Spleen (tissue), 11 donors: ENCODE data around the gene HORMAD2. TPM values are rescaled to one million over a fixed set of nuclear protein-coding genes. Genes with fewer than 3 reads are reported as not detected.

Experiments
- DNase-seq: peaks from one replicate; pipeline ENCODE4 v3.0.0-alpha.2; 2020
- H3K27ac ChIP-seq, 8 donors: fragments of 200-600 bp; sonication (generic) in 7 of 8; 1 replicate in 4 of 8; 2 replicates in 4 of 8; pipeline versions ENCODE4 v1.5.0 to v1.8.0; 2016 to 2021; ENCODE audit warnings: inconsistent platforms in 4 of 8, mild to moderate bottlenecking in 4 of 8, moderate library complexity in 1 of 8
- H3K27me3 ChIP-seq, 7 donors: fragments of 200-600 bp; sonication (generic) in 6 of 7; replicated peaks in 1 of 7; 1 replicate in 4 of 7; 2 replicates in 3 of 7; pipeline versions ENCODE4 v1.5.0 to v1.8.0; 2016 to 2021; ENCODE audit warnings: inconsistent platforms in 3 of 7, mild to moderate bottlenecking in 1 of 7
- H3K36me3 ChIP-seq, 6 donors: fragments of 200-600 bp; sonication (generic) in 5 of 6; 1 replicate in 4 of 6; 2 replicates in 2 of 6; pipeline versions ENCODE4 v1.5.0 to v1.8.0; 2016 to 2021; ENCODE audit warnings: inconsistent platforms in 2 of 6
- H3K4me1 ChIP-seq, 6 donors: fragments of 200-600 bp; sonication (generic) in 5 of 6; 1 replicate in 3 of 6; 2 replicates in 3 of 6; pipeline versions ENCODE4 v1.5.0 to v1.8.0; 2016 to 2021; ENCODE audit warnings: inconsistent platforms in 3 of 6
- H3K4me3 ChIP-seq, 8 donors: fragments of 200-600 bp; sonication (generic) in 7 of 8; 1 replicate in 4 of 8; 2 replicates in 4 of 8; pipeline versions ENCODE4 v1.5.0 to v1.8.0; 2016 to 2021; ENCODE audit warnings: inconsistent platforms in 4 of 8, mild to moderate bottlenecking in 4 of 8, moderate library complexity in 2 of 8
- H3K9me3 ChIP-seq, 8 donors: fragments of 200-600 bp; sonication (generic) in 7 of 8; 1 replicate in 4 of 8; 2 replicates in 4 of 8; pipeline versions ENCODE4 v1.5.0 to v1.8.0; 2016 to 2021; ENCODE audit warnings: inconsistent platforms in 4 of 8
- CTCF ChIP-seq, 11 experiments: fragments of 200-600 bp in 7 of 11; fragments of 450-650 bp in 4 of 11; sonication (generic) in 4 of 11; IDR thresholded peaks in 8 of 11; conservative IDR thresholded peaks in 3 of 11; 1 replicate in 7 of 11; 2 replicates in 4 of 11; pipeline versions ENCODE4 v1.4.0 to v1.8.0; 2016 to 2021; ENCODE audit warnings: antibody characterized with exemption in 11 of 11, inconsistent platforms in 4 of 11, mild to moderate bottlenecking in 1 of 11
- POLR2A ChIP-seq, 3 donors: fragments of 450-650 bp; IDR thresholded peaks; one replicate each; pipeline ENCODE4 v1.5.1; 2017; ENCODE audit warnings: antibody characterized with exemption in 3 of 3, mild to moderate bottlenecking in 1 of 3
- POLR2AphosphoS5 ChIP-seq, 3 donors: sonication (generic); formaldehyde crosslinking; IDR thresholded peaks; one replicate each; pipeline ENCODE4 v1.5.1; 2017; ENCODE audit warnings: antibody characterized with exemption in 3 of 3
- WGBS, 5 donors: extraction: QIAGEN DNeasy Blood & Tissue Kit in 3 of 5; methylation state at CpG; one replicate each; pipeline versions ENCODE4 v1.1.5 to v1.1.7; 2013 to 2018; 5-methylcytosine and 5-hydroxymethylcytosine counted together
- intact Hi-C: fragments of 100-400 bp; cut with DNase I; formaldehyde crosslinking; loops from one replicate; pipeline ENCODE4 v1.15.0; 2023; ENCODE audit warnings: low total_unique reads
- polyA plus RNA-seq, 3 donors: library from polyadenylated mRNA; stranded (reverse); fragments of 200-250 nt; gene quantifications; one replicate each; pipeline ENCODE4 v1.2.1, GENCODE V29; 2013
- total RNA-seq, 7 donors: library from RNA; depleted of rRNA in 3 of 7; stranded (reverse); fragments of >200 nt in 3 of 7; fragmentation: NEBNext Ultra II Directional in 4 of 7; extraction: Animal tissue kit (Norgen Biotek cat#: 25700) in 4 of 7; gene quantifications; one replicate each; pipeline versions ENCODE4 v1.1.0 to v1.2.1, GENCODE V29; 2016 to 2021
- donor health status: healthy with polysubstance abuse.
- donor health status: DM: no; HTN: no; CAD: no; lungs with moderate emphysema.
- donor health status: DM: no; HTN: no; CAD: no.
- donor health status: Bipolar disorder and iron deficiency.
- donor health status: healthy.
- donor health status: DM: no; HTN: no; CAD: no.
- donor health status: DM: yes; HTN: yes; CAD: no.

HORMAD2 gene
- total and polyA plus RNA-seq, 10 donors, result not detected

GRCh38 chr22:30116362-30117117 is 36.3 kb downstream of the HORMAD2 start:
- H3K27me3 ChIP-seq, result no peaks in the 10 kb centered on the region
- 77 to 89% (median 81%) methylated on average over 1 of the region's 1 CpG for WGBS, 5 donors
- no peaks in the 10 kb centered on the region for H3K4me1 ChIP-seq
- no peak for TF ChIP-seq POLR2AphosphoS5 (IDR thresholded peaks at IDR 0.05)
- no peaks in the 10 kb centered on the region for H3K9me3 ChIP-seq
- DNase-seq, result no peak
- no peak overlapping the region for H3K4me3 ChIP-seq
- H3K36me3 ChIP-seq, result no peaks in the 10 kb centered on the region
- no peak overlapping the region for H3K27ac ChIP-seq
- intact Hi-C loops, result loop anchor here (10.0 kb wide), 1 partner anchor 268 kb away; the partner anchor contains the start of gene RNF215

DNA sequence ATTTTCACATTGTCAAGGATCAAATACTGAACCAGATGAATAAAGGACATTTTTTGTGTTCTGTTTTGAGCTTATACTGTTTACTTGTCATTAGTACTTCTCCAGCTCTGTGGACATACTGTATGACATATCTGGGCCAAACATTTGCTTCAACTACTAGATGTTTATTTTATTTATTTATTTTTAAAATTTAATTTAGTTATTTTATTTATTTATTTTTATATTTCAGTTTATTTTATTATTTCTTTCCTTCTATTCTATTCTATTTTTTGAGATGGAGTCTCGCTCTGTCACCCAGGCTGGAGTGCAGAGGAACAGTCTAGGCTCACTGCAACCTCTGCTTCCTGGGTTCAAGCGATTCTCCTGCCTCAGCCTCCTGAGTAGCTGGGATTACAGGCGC is 37.0 kb downstream of the HORMAD2 start:
- H3K36me3 ChIP-seq, result no peaks in the 10 kb centered on the region
- intact Hi-C loops, result loop anchor here (10.0 kb wide), 1 partner anchor 268 kb away; the partner anchor contains the start of gene RNF215
- no peak overlapping the region for H3K27ac ChIP-seq
- no peak for DNase-seq
- H3K27me3 ChIP-seq, result no peaks in the 10 kb centered on the region
- 95 to 99% (median 97%) methylated on average over 3 of the region's 3 CpGs for WGBS, 5 donors
- TF ChIP-seq CTCF (IDR thresholded peaks at IDR 0.05 in 8 of 11, conservative IDR thresholded peaks at IDR 0.05 in 3 of 11), result no peak
- TF ChIP-seq POLR2A (IDR thresholded peaks at IDR 0.05), result no peak
- TF ChIP-seq POLR2AphosphoS5 (IDR thresholded peaks at IDR 0.05), result no peak
- peaks cover 0 to under 1% (median 0%) of the 10 kb centered on the region in 6 donors for H3K4me1 ChIP-seq
- H3K9me3 ChIP-seq, result no peaks in the 10 kb centered on the region
- no peak overlapping the region for H3K4me3 ChIP-seq

DNA sequence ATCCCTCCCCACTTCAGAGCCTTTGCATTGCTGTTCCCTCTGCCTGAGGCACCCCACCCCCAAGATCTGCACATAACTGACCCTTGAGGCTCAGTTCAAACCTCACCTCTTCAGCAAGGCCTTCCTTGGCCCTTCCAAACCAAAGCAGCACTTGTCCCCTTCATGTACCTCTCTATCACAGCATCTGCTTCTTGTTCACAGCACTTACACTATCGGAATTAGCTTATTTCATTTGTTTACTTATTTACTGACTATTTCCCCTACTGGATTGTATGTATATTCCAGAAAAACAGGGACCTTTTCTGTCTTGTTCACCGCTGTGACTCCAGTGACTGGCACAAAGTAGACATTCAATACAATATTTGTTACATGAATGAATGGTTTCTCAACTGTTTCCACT is 38.0 kb downstream of the HORMAD2 start:
- H3K9me3 ChIP-seq, result no peaks in the 10 kb centered on the region
- H3K27me3 ChIP-seq, result no peaks in the 10 kb centered on the region
- H3K4me1 ChIP-seq, result peaks cover 0 to 2% (median 0%) of the 10 kb centered on the region in 6 donors
- no peak for DNase-seq
- no peak for TF ChIP-seq POLR2A (IDR thresholded peaks at IDR 0.05)
- intact Hi-C loops, result loop anchor here (10.0 kb wide), 1 partner anchor 267 kb away; the partner anchor contains the start of gene RNF215
- no peak overlapping the region for H3K4me3 ChIP-seq
- no peak overlapping the region for H3K27ac ChIP-seq
- 89 to 98% (median 94%) methylated on average over 2 of the region's 2 CpGs for WGBS, 5 donors
- no peaks in the 10 kb centered on the region for H3K36me3 ChIP-seq

DNA sequence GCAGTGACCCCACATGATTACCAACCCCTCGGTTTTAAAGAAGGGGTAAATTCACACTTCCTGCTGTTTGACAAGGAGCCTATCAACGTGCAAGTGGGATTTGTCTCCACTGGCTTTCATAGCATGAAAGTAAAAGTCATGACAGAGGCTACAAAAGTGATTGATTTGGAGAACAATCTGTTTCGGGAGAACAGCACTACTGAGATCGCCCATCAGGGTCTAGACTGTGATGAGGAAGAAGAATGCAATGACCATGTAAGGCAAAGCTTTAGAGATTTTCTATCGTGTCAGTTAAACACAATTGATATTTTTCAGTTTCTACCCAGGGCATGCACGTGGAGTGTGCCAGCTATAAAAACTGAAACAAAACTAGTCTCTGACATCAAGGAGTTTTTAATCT is 41.7 kb downstream of the HORMAD2 start:
- no peaks in the 10 kb centered on the region for H3K36me3 ChIP-seq
- DNase-seq, result no peak
- peaks cover 0 to 2% (median 0%) of the 10 kb centered on the region in 6 donors for H3K4me1 ChIP-seq
- intact Hi-C loops, result no loop called here
- no peak for TF ChIP-seq POLR2A (IDR thresholded peaks at IDR 0.05)
- TF ChIP-seq POLR2AphosphoS5 (IDR thresholded peaks at IDR 0.05), result no peak
- no peak for TF ChIP-seq CTCF (IDR thresholded peaks at IDR 0.05 in 8 of 11, conservative IDR thresholded peaks at IDR 0.05 in 3 of 11)
- WGBS, 5 donors, result 39 to 50% (median 43%) methylated on average over 6 of the region's 6 CpGs
- no peaks in the 10 kb centered on the region for H3K27me3 ChIP-seq
- H3K9me3 ChIP-seq, result no peaks in the 10 kb centered on the region
- H3K4me3 ChIP-seq, result no peak overlapping the region
- no peak overlapping the region for H3K27ac ChIP-seq

DNA sequence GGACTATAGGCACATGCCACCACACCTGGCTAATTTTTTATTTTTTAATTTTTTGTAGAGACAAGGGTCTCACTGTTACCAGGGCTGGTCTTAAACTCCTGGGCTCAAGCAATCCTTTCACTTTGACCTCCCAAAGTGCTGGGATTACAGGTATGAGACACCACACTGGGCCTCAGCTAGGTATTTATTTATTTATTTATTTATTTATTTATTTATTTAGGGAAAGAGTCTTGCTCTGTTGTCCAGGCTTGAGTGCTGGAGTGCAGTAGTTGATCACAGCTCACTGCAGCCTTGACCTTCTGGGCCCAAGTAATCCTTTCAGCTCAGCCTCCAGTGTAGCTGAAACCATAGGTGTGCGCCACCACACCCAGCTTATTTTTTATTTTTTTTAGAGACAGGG is 43.2 kb downstream of the HORMAD2 start:
- 94 to 100% (median 97%) methylated on average over 1 of the region's 1 CpG for WGBS, 5 donors
- no peaks in the 10 kb centered on the region for H3K27me3 ChIP-seq
- no peaks in the 10 kb centered on the region for H3K36me3 ChIP-seq
- no peak for DNase-seq
- H3K4me1 ChIP-seq, result peaks cover 0 to 2% (median 0%) of the 10 kb centered on the region in 6 donors
- no peak overlapping the region for H3K4me3 ChIP-seq
- no peak overlapping the region for H3K27ac ChIP-seq
- no peaks in the 10 kb centered on the region for H3K9me3 ChIP-seq
- TF ChIP-seq CTCF (IDR thresholded peaks at IDR 0.05 in 8 of 11, conservative IDR thresholded peaks at IDR 0.05 in 3 of 11) (no peak), POLR2AphosphoS5 (IDR thresholded peaks at IDR 0.05) (no peak), POLR2A (IDR thresholded peaks at IDR 0.05) (no peak)
- intact Hi-C loops, result no loop called here
